ENCODE data around the gene RBKS.
"Not testable (repeated sequence)": the region's sequence is repeated elsewhere in the genome, so short reads cannot be mapped to it uniquely, and the experiment has no call there.

Gene RBKS

GRCh38 chr2:27870724-27871123 lies 19.5 kb downstream of the RBKS start:
- no peak for DNase-seq

DNA sequence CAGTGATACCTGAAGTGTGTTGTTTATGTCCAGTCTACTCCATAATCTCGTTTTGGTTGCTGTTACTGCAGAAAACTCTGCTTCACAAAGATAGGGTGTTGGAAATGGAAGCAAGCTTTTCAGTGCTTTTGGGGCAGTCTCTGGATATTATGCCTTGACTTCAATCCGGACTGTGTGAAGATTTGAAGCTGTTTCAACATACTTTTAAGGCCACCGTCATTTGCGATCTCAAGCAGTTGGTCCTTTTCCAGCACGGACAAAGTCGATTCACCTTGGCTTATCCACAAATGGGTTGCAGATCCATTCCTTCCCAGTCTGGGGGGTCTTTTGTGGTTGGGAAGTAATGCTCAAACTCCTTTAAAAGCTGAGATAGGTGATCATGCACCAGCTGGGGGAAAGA lies 20.4 kb downstream of the RBKS start:
- DNase-seq: no peak

DNA sequence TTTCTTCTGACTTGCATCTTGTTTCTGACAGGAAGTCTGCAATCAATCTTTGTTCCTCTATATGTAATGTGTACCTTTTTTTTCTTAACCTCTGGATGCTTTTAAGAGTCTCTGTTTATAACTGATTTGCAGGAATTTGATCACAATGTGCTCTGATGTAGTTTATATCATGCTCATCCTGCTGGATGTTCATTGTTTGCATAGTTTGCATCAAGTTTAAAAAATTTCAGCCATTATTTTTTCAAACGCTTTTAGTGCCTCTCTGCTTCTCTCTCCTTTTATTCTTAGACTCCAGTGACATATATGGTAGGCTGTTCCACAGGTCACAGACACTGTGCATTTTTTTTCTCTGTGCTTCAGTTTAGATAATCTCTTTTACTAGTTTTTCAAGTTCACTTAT lies 23.9 kb downstream of the RBKS start:
- DNase-seq: no peak

GRCh38 chr2:27863955-27864354 lies 26.2 kb downstream of the RBKS start:
- not testable (repeated sequence) for DNase-seq

- no peak for DNase-seq
Observed at GRCh38 chr2:27863146-27863545, 27.0 kb downstream of the RBKS start.

- no peak for DNase-seq
Observed at GRCh38 chr2:27860111-27860510, 30.1 kb downstream of the RBKS start.

DNA sequence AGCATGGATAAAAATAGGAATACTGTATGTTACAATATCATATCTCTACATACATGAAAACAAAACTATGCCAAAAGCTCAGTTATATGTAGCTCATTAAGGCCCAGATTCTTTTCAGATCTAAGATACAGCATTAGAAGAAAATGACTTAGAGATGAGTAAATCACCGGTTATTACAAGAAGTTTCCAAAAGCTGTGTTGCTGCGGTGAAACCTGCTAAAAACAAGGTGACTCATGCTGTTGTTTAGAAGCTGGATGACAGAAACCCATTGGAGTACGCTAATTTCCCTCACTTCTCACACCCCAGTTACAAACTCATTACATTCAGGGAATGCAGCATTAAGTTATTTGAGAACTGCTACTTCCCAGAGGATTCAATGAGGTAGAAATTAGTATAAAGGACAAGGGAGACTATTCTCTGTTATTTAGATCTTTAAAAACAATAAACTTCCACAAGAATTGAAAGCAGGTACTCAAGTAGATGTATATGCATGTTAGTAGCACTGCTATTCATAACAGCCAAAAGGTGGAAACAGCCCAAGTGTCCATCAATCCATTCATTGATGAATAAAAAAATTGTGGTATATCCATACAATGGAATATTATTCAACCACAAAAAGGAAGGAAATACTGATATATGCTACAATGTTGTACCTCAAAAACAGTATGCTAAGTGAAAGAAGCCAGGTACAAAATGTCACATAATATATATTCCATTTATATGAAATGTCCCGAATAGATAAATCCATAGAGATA lies 32.6 kb downstream of the RBKS start:
- DNase-seq: no peak

DNA sequence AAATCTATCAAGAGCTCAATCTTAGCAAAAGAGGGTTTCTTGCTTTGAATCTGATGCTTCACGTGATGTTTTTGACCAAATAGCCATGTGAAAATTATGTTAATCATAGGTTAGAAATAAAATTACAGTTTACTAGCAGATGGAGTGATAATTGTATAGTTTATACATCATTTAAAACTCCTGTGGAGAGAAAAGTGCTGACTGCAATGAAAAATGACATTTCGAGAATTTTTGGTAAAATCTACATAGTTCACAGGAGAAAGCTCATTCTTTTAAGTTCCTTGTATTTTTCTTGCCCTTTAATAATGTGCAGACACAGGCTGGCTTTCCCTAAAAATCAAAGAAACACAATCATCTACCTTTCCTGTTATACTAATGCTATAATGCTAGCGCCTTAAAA lies 33.2 kb downstream of the RBKS start:
- no peak for DNase-seq

- DNase-seq: no peak
Observed at GRCh38 chr2:27856386-27856785, 33.8 kb downstream of the RBKS start.

DNA sequence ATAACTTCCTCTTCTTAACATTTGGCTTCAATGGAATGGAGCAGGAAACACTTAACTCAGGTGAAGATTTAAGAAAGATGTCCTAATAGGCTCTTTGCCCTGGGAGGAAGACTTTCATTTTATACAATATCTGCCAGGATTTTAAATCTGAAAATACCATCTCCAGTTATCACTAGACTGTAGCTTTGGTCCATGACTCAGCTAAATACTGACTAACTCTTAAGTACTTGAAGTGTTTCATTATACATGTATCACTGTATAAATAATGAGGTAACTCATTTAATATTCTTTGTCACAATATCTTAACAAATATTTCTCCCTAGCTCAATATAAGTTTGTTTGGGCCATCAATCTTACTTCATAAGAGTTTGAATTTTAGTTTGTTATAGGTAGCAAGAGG lies 34.7 kb downstream of the RBKS start:
- DNase-seq: no peak

DNA sequence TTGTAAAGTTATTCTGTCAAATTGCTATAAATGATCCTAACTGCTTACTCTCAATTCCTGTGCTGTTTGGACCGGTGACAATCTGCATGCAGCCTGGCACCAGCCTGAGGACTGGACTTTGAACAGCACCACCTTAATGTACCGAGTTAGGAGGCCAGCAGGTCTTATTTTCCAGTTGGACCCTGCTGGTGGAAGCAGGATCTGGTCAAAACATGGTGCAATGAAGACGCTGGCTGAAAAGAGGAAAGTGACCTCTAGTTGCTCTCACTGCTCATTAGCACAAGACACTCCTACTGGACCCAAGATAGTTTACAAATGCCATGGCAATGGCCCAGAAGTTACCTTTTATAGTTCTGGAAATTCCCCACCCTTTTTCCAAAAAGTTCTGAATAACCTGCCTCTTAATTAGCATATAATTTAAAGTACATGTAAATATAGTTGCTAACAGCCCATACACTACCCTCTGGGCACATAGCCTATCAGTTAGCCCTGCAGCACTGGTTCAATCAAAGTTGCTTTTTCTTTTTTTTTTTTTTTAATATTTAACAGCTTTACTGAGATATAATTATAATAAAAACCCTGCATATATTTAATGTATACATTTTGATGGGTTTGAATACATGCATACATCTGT lies 35.8 kb downstream of the RBKS start:
- no peak for DNase-seq

- DNase-seq: no peak
Observed at GRCh38 chr2:27852691-27853090, 37.5 kb downstream of the RBKS start.

- no peak for DNase-seq
Observed at GRCh38 chr2:27849558-27850205, 40.5 kb downstream of the RBKS start.

DNA sequence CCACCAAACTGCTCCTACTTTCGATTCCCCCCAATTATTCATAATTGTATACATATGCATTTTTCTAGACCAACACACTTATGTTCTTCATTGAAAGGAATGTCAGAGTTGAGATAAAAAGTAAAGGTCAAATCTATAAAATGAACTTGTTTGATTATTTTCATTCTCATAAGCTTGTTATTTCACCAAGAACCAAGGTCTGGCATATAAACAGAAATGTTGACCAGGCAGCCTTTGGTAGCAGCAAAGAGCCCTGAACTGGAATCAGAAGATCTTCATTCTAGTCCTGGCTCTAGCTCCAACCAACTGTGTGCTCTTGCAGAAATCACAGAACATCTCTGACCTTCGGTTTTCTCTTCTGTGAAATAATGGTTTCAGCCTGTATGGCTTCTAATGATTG lies 42.9 kb downstream of the RBKS start:
- no peak for DNase-seq

DNA sequence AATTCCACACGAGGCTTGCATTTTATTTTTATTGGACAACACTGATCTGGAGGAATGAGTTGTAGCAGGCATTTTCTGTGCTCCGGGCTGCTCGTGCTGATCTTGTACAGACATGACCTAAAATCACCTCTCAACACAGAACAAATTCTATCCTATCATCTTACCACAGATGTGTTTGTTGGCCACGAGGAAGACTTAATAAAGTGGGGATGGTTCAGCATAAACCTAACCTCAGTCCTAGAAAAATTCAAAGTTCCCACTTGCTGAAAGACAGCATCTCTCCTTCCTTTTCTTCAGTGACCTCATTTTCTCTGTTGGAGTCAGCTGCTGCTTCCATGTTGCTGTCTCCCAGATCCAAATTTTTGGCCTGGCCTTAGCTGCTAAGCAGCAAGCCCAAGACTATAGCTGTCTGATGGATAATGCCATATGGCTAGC lies 45.3 kb downstream of the RBKS start:
- no peak for DNase-seq

DNA sequence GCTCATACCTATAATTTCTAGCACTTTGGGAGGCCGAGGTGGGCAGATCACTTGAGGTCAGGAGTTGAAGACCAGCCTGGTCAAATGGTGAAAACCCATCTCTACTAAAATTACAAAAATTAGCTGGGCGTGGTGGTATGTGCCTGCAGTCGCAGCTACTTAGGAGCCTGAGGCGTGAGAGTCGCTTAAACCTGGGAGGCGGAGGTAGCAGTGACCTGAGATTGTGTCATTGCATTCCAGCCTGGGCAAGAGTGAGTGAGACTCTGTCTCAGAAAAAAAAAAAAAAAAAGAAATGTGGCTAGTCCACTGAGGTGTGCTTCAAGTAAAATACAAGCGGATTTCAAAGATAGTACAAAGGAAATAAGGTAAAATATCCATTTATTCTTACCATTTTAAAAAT lies 46.2 kb downstream of the RBKS start:
- no peak for DNase-seq

DNA sequence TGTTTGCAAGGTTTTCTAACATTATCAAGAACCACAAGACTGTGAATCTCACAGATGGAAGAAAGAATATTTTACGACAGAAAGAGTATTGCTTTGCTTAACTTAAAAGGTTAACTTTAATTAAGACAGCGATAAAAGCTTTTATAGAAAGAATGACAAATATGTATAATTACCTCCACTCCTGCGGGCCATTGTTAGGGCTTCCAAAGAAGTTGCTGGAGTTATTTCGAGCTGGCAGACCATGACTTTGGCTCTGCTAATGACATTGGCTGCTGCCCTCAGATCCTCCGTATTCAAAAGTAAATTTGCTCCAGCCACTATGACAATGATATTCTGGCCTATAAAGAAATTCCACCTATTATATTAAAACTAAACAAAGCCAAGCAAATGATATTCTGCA lies 47.3 kb downstream of the RBKS start:
- no peak for DNase-seq

DNA sequence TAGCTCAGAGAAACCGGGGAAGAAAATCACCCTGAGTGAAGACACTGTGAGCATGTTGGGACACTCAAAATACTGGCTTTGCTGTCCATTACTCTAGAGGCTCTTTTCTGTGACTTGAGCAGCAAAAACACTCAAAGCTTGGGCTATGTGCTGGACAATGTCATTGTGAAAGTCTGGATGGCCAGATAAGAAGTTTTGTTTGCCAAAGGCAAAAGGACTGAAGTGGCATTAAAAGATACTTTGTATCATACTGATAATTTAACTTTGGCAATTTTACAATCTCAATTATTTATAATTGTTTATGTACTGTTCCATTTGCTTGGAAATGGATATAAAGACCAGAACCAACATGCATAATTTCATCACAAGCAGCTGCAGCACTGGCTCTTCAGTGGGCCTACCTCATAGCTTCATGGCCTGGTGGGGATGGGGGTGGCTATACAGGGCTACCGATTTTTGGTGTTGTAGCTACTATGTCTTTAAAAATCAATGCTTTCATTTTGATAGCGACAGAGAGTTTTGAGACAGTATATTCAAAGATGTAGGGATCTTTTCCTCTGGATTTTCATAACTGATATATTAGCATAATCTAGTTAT lies 51.1 kb downstream of the RBKS start:
- no peak for DNase-seq

GRCh38 chr2:27838502-27838901 lies 51.7 kb downstream of the RBKS start:
- DNase-seq: no peak

GRCh38 chr2:27833931-27834330 lies 56.3 kb downstream of the RBKS start:
- no peak for DNase-seq

DNA sequence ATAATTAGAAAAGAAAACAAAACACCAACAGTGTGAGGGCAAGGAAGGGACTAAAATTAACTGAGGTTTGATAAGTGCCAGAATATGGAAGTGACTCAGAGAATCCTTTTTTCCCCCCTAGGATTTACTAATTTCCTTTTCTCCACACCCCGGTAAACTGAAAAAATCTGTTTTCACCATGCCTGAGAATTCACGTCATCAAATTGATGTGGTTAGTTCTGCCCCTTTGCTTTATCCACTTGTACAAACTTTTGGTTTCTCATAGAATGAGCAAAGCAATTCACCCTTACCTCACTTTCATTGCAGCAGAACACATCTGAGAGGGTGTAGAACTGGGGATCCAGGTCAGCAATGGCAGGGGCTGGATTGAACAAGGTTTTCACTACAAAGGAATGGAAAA lies 57.8 kb downstream of the RBKS start:
- DNase-seq: no peak

DNA sequence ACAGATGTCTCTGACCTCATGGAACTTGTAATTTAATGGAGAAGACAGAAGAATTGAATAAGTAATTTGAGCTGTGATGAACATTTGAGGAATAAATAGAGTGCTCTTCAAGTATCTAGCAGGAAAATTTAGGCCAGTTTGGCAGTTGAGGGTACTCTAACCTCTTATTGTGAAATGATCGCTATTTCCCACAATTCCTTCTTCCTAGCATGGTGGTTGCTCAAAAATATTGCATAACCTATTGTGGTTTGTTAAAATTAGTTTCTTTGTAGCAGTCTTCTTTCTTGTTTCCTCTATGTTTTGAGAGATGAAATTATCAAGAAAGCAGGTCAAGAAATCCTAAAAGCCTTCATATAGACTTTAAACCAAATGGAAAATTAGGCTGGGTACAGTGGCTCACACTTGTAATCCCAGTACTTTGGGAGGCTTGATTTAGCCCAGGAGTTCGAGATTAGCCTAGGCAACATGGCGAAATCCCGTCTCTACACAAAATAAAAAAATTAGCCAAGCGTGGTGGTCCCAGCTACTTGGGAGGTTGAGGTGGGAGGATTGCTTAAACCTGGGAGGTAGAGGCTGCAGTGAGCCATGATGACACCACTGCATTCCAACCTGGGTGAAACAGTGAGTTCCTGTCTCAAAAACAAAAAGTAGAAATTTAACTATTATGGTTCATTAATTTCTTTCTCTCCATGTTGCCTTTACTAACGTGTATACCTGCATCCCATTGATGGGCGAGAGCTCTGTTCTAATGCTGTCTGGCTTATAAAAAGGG lies 58.7 kb downstream of the RBKS start:
- no peak for DNase-seq

- no peak for DNase-seq
Observed at GRCh38 chr2:27830656-27831055, 59.5 kb downstream of the RBKS start.
